Naive thymus-derived CD4-positive, alpha-beta T cell (primary cell): Measurements from ENCODE around the gene LBH. TPM values are rescaled to one million over a fixed set of nuclear protein-coding genes. Genes with fewer than 3 reads are reported as not detected.
A peak's percentile ranks its signal among the peaks of the same experiment; 100 is the strongest.

Experiments
- ATAC-seq: fragments of 150-1000 bp; cut with Tn5 transposase; 2 replicates; pipeline ENCODE4 v1.10.0; 2021; ENCODE audit warnings: mild to moderate bottlenecking, moderate library complexity
- CTCF ChIA-PET: fragments of 350-600 bp; sonication (Branson Sonifier 250); formaldehyde crosslinking; loops from one replicate; lab custom pipeline; 2021; ENCODE audit warnings: antibody characterized with exemption; lab: Charles Lee
- POLR2A ChIA-PET: fragments of 350-600 bp; sonication (Branson Sonifier 250); formaldehyde crosslinking; loops from one replicate; lab custom pipeline; 2021; ENCODE audit warnings: antibody characterized with exemption, inconsistent platforms; lab: Charles Lee
- DNase-seq, 9 donors: peaks; one replicate each; pipeline versions ENCODE4 v3.0.0 to v3.0.0-alpha.2; 2020 to 2022; ENCODE audit warnings: mixed read lengths in 1 of 9
- H3K27ac ChIP-seq: one replicate; pipeline ENCODE4 v1.7.0; 2013; ENCODE audit warnings: mild to moderate bottlenecking, low read depth, low read length, moderate library complexity
- H3K27me3 ChIP-seq, 2 donors: one replicate each; pipeline ENCODE4 v1.7.0; 2013; ENCODE audit warnings: low read length in 2 of 2, mild to moderate bottlenecking in 2 of 2, moderate library complexity in 2 of 2; ENCODE audit not compliant: control insufficient read depth in 2 of 2, insufficient read depth in 2 of 2
- H3K36me3 ChIP-seq, 3 experiments: 1 replicate in 2 of 3; 2 replicates in 1 of 3; pipeline ENCODE4 v1.7.0; 2013; ENCODE audit warnings: low read length in 3 of 3, mild to moderate bottlenecking in 3 of 3, moderate library complexity in 1 of 3; ENCODE audit not compliant: insufficient read depth in 3 of 3, control insufficient read depth in 2 of 3
- H3K4me1 ChIP-seq, 2 donors: one replicate each; pipeline ENCODE4 v1.7.0; 2013; ENCODE audit warnings: low read length in 2 of 2, mild to moderate bottlenecking in 2 of 2, moderate library complexity in 1 of 2; ENCODE audit not compliant: control insufficient read depth in 2 of 2, insufficient read depth in 2 of 2
- H3K4me3 ChIP-seq: 2 replicates; pipeline ENCODE4 v1.7.0; 2013; ENCODE audit warnings: mild to moderate bottlenecking, low read length
- H3K9me3 ChIP-seq, 3 experiments: 1 replicate in 2 of 3; 2 replicates in 1 of 3; pipeline ENCODE4 v1.7.0; 2013; ENCODE audit warnings: low read length in 3 of 3; ENCODE audit not compliant: control insufficient read depth in 2 of 3
- H3K27ac Mint-ChIP-seq, 9 donors: one replicate each; pipeline ENCODE4 v1.8.0; 2020 to 2022; ENCODE audit warnings: mixed read lengths in 9 of 9, mild to moderate bottlenecking in 8 of 9, moderate library complexity in 5 of 9, inconsistent platforms in 2 of 9
- H3K27me3 Mint-ChIP-seq, 5 donors: one replicate each; pipeline ENCODE4 v1.8.0; 2021 to 2022; ENCODE audit warnings: mixed read lengths in 5 of 5, mild to moderate bottlenecking in 1 of 5
- H3K36me3 Mint-ChIP-seq, 5 donors: one replicate each; pipeline ENCODE4 v1.8.0; 2020 to 2022; ENCODE audit warnings: mixed read lengths in 5 of 5, mild to moderate bottlenecking in 3 of 5, inconsistent platforms in 1 of 5
- H3K4me1 Mint-ChIP-seq, 7 donors: one replicate each; pipeline ENCODE4 v1.8.0; 2020 to 2022; ENCODE audit warnings: mixed read lengths in 7 of 7, mild to moderate bottlenecking in 3 of 7, inconsistent platforms in 1 of 7
- H3K4me3 Mint-ChIP-seq, 10 donors: one replicate each; pipeline ENCODE4 v1.8.0; 2020 to 2022; ENCODE audit warnings: mild to moderate bottlenecking in 10 of 10, mixed read lengths in 10 of 10, moderate library complexity in 6 of 10, inconsistent platforms in 2 of 10
- H3K9me3 Mint-ChIP-seq, 11 donors: one replicate each; pipeline ENCODE4 v1.8.0; 2020 to 2022; ENCODE audit warnings: mixed read lengths in 11 of 11, mild to moderate bottlenecking in 4 of 11, inconsistent platforms in 1 of 11, moderate library complexity in 1 of 11
- intact Hi-C, 2 donors: fragments of 100-400 bp; cut with micrococcal nuclease; formaldehyde crosslinking; loops; one replicate each; pipeline ENCODE4 v1.15.1; 2023
- polyA plus RNA-seq, 2 donors: library from polyadenylated mRNA; unstranded; fragments of 300-500 nt; fragmentation: Illumina TruSeq; gene quantifications; one replicate each; pipeline ENCODE4 v1.2.3, GENCODE V29; 2021
- total RNA-seq, 6 experiments: library from RNA in 5 of 6; stranded (reverse) in 5 of 6; gene quantifications; 1 replicate in 5 of 6; 2 replicates in 1 of 6; pipeline ENCODE4 v1.2.3 and lab custom pipeline; 2021 to 2026

The LBH gene
- total and polyA plus RNA-seq, 7 experiments from 2014 or later = 146 to 517 (median 269) TPM

DNA sequence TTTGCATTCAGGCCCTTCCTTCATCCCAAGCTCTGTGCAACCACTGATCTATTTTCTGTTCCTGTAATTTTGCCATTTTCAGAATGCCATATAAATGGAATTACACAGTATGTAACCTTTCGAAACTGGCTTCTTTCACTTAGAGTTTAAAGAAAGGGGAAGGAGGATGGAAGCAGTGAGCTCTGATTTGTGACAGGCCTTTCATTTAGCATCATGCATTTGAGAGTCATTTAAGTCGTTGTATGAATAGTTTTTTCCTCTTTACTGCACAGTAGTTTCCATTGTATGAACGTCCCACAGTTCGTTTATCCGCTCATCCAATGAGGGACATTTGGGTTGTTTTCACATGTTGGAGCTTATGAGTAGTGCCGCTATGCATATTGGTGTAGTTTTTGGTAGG, 67.0 kb downstream of the LBH start:
- POLR2A ChIA-PET = interaction anchor here (1.1 to 1.5 kb wide), 3 partner anchors 13 to 66 kb away, joined by 3 to 4 read pairs (median 3); no protein-coding TSS in a partner anchor
- intact Hi-C loops = no loop called here
- Histone ChIP-seq H3K27ac (no peak overlapping the region), H3K9me3 (no peaks in the 10 kb centered on the region), H3K4me3 (no peak overlapping the region), H3K27me3 (no peaks in the 10 kb centered on the region), H3K4me1 (no peaks in the 10 kb centered on the region), H3K36me3 (no peaks in the 10 kb centered on the region)
- Mint-ChIP-seq H3K9me3 (peaks cover 0 to 7% (median 0%) of the 10 kb centered on the region in 11 donors), H3K4me3 (no peak overlapping the region), H3K27ac (peak overlapping the region in 2 of 9 donors; percentile 29 to 32), H3K27me3 (no peaks in the 10 kb centered on the region), H3K4me1 (peaks cover 0 to 22% (median 12%) of the 10 kb centered on the region in 7 donors), H3K36me3 (peaks cover 0 to 6% (median 5%) of the 10 kb centered on the region in 5 donors)
- DNase-seq (no peak), ATAC-seq (no peak)
- CTCF ChIA-PET = no interaction called here

DNA sequence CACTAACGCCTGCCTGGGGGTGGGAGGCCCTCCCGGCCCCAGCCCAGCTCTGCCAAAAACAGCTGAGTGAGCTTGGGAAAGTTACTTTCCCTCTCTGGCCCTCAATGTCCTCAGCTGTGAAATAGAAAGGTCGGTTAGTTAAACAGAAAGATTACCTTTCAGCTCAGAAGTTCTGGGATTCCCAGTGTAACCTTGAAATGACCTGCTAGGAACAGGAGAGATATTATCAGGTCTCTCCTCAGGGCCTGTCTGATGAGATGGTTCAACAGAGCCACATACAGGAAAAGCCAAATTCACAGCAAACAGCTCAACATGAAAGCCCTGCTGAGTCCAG, 68.8 kb downstream of the LBH start:
- ATAC-seq = no peak
- Mint-ChIP-seq H3K4me1 (peaks cover 0 to 17% (median 5%) of the 10 kb centered on the region in 7 donors), H3K4me3 (no peak overlapping the region), H3K9me3 (peaks cover 0 to 7% (median 0%) of the 10 kb centered on the region in 11 donors), H3K36me3 (peaks cover 0 to 6% (median 5%) of the 10 kb centered on the region in 5 donors), H3K27me3 (no peaks in the 10 kb centered on the region), H3K27ac (no peak overlapping the region)
- POLR2A ChIA-PET = interaction anchor here (0.9 to 1.5 kb wide), 3 partner anchors 9 to 78 kb away, joined by 3 to 4 read pairs (median 3); no protein-coding TSS in a partner anchor
- H3K36me3 ChIP-seq = no peaks in the 10 kb centered on the region
- H3K27ac ChIP-seq = no peak overlapping the region
- H3K27me3 ChIP-seq = no peaks in the 10 kb centered on the region
- intact Hi-C loops = no loop called here
- DNase-seq = no peak
- H3K4me3 ChIP-seq = no peak overlapping the region
- CTCF ChIA-PET = no interaction called here
- no peaks in the 10 kb centered on the region for H3K4me1 ChIP-seq
- no peaks in the 10 kb centered on the region for H3K9me3 ChIP-seq

DNA sequence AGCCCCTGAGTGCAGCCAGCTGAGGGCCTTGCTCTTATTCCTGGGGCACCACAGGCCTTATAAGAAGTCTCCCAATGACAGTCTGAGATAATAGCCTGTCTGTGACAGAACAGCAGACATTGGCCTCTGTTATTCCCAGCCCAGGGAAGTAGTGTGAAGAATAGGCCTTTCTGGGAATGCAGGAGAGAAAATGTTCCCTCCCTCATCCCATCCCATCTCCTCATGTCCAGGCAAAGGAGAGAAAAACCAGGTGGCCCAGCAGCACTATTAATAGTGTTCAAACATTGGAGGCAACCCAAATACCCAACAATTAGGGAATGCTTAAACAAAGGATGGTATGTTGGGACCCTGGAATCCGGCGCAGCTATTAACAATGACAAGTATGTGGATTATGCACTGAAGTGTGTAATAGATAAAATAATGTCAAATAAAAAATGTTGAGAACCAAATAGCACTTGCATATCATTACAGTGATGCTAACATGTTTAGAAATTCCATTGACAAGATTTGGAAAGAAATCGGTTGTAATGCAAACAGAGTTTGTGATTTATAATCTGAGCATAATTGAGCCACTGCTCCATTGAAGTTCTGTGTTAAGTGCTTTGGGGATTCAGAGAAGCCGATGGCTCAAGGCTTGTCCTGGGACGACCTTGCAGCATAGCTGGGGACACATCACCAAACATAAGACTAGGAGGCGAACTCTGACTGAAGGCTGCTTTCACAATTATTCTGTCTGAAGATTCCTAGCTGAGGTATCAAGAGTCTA, 69.3 kb downstream of the LBH start:
- Mint-ChIP-seq H3K4me3 (no peak overlapping the region), H3K36me3 (peaks cover 0 to 6% (median 5%) of the 10 kb centered on the region in 5 donors), H3K27ac (peak overlapping the region in 2 of 9 donors; percentile 15 to 39), H3K9me3 (peaks cover 0 to 7% (median 0%) of the 10 kb centered on the region in 11 donors), H3K4me1 (peaks cover 0 to 21% (median 9%) of the 10 kb centered on the region in 7 donors), H3K27me3 (no peaks in the 10 kb centered on the region)
- Histone ChIP-seq H3K4me1 (no peaks in the 10 kb centered on the region), H3K27ac (no peak overlapping the region), H3K9me3 (no peaks in the 10 kb centered on the region), H3K36me3 (no peaks in the 10 kb centered on the region), H3K27me3 (no peaks in the 10 kb centered on the region), H3K4me3 (no peak overlapping the region)
- intact Hi-C loops = no loop called here
- ATAC-seq (no peak), DNase-seq (no peak)
- POLR2A ChIA-PET = interaction anchor here (0.9 to 1.4 kb wide), 3 partner anchors 10 to 77 kb away, joined by 3 to 4 read pairs (median 4); no protein-coding TSS in a partner anchor
- CTCF ChIA-PET = no interaction called here

DNA sequence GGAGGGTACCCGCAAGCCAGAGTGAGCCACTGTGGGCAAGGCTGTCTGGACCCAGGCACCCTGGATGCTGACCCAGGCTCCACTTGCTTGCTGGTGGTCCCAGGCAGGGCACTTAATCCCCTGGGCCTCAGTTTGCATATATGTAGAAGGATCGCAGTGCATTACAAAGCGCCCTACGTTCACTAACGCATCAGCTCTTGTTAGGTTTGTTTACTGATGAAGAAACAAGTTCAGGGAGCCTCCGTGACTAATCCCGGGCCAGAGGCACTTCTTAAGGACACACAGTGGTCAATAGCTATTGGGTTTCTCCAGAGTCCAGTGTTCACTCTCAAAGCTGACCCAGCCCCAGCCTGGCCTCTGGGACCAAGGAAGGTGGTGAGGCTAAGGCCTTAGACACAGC, 70.2 kb downstream of the LBH start:
- Mint-ChIP-seq H3K4me1 (peaks cover 0 to 22% (median 10%) of the 10 kb centered on the region in 7 donors), H3K36me3 (peaks cover 0 to 6% (median 5%) of the 10 kb centered on the region in 5 donors), H3K4me3 (no peak overlapping the region), H3K27ac (no peak overlapping the region), H3K27me3 (no peaks in the 10 kb centered on the region), H3K9me3 (peaks cover 0 to 10% (median 0%) of the 10 kb centered on the region in 11 donors)
- DNase-seq (no peak), ATAC-seq (no peak)
- ChIA-PET POLR2A (interaction anchor here (1.2 to 1.4 kb wide), 2 partner anchors 9 to 13 kb away, joined by 4 read pairs; no protein-coding TSS in a partner anchor), CTCF (interaction anchor here (0.8 kb wide), 1 partner anchor 87 kb away, joined by 4 read pairs; no protein-coding TSS in a partner anchor)
- intact Hi-C loops = no loop called here
- Histone ChIP-seq H3K9me3 (no peaks in the 10 kb centered on the region), H3K36me3 (no peaks in the 10 kb centered on the region), H3K4me1 (no peaks in the 10 kb centered on the region), H3K27ac (no peak overlapping the region), H3K4me3 (no peak overlapping the region), H3K27me3 (no peaks in the 10 kb centered on the region)

DNA sequence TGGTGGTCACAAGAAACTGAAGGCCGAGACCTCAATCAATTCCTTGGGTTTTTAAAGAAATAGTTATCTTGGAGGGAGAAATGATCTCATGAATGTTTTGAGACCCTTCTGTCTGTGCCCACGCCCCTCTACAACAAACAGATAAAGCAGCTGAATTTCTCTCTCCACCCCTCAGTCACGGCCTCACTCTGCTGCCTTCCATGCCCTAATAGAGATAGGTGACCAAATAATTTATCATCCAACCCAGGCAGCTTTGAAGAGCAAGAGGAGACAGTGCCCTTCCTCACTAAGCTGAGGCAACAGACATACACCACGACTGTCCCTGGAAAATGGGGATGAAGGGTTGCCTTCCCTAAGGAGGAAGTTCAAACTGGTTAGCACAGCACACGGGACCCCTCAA, 71.2 kb downstream of the LBH start:
- H3K27ac Mint-ChIP-seq = peak overlapping the region in 1 of 9 donors; percentile 51
- Histone ChIP-seq H3K27ac (no peak overlapping the region), H3K27me3 (no peaks in the 10 kb centered on the region), H3K4me1 (no peaks in the 10 kb centered on the region), H3K36me3 (no peaks in the 10 kb centered on the region), H3K9me3 (no peaks in the 10 kb centered on the region), H3K4me3 (no peak overlapping the region)
- intact Hi-C loops = no loop called here
- peaks cover 0 to 8% (median 0%) of the 10 kb centered on the region in 11 donors for H3K9me3 Mint-ChIP-seq
- no peak overlapping the region for H3K4me3 Mint-ChIP-seq
- peaks cover 2 to 25% (median 10%) of the 10 kb centered on the region in 7 donors for H3K4me1 Mint-ChIP-seq
- ChIA-PET CTCF (interaction anchor here (0.6 kb wide), 1 partner anchor 20 kb away, joined by 4 read pairs; no protein-coding TSS in a partner anchor), POLR2A (interaction anchor here (0.6 to 1.3 kb wide), 2 partner anchors 9 to 154 kb away, joined by 3 to 6 read pairs; no protein-coding TSS in a partner anchor)
- no peaks in the 10 kb centered on the region for H3K36me3 Mint-ChIP-seq
- ATAC-seq (no peak), DNase-seq (no peak)
- no peaks in the 10 kb centered on the region for H3K27me3 Mint-ChIP-seq

DNA sequence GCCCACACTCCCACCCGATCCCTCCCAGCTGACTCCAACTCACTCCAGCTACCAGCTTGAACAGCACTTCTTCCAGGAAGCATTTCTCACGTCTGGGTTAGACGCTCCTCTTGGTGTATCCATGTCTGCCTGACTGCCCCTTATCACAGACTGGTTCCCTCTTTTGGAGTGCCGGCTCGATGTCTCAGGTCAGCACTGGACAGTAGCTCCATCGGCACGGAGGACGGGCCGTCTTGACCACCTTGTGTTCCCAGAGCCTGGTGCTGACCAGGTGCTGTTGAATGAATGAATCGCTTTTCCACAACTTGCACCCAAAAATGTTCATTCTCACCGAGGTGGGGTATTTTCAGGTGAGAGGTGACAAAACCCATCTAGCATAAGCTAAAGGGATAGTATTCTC, 71.8 kb downstream of the LBH start:
- DNase-seq (no peak), ATAC-seq (no peak)
- POLR2A ChIA-PET = interaction anchor here (0.6 to 1.3 kb wide), 3 partner anchors 9 to 153 kb away, joined by 3 to 6 read pairs (median 4); no protein-coding TSS in a partner anchor
- CTCF ChIA-PET = interaction anchor here (0.6 kb wide), 1 partner anchor 20 kb away, joined by 4 read pairs; no protein-coding TSS in a partner anchor
- H3K36me3 Mint-ChIP-seq = no peaks in the 10 kb centered on the region
- H3K9me3 Mint-ChIP-seq = peaks cover 0 to 8% (median 0%) of the 10 kb centered on the region in 11 donors
- H3K27me3 Mint-ChIP-seq = no peaks in the 10 kb centered on the region
- H3K27ac ChIP-seq = no peak overlapping the region
- no peaks in the 10 kb centered on the region for H3K27me3 ChIP-seq
- peak overlapping the region in 2 of 9 donors; percentile 30 to 43 for H3K27ac Mint-ChIP-seq
- H3K36me3 ChIP-seq = no peaks in the 10 kb centered on the region
- H3K4me3 Mint-ChIP-seq = no peak overlapping the region
- no peak overlapping the region for H3K4me3 ChIP-seq
- no peaks in the 10 kb centered on the region for H3K9me3 ChIP-seq
- intact Hi-C loops = no loop called here
- peaks cover 3 to 28% (median 15%) of the 10 kb centered on the region in 7 donors for H3K4me1 Mint-ChIP-seq
- H3K4me1 ChIP-seq = peaks cover 0 to 3% of the 10 kb centered on the region in 2 donors
